Measurements from ENCODE around the gene DEGS2.

GRCh38 chr14:100156776-100157175 lies 2.7 kb downstream of the DEGS2 start:
- no peak for TF ChIP-seq CTCF (conservative IDR thresholded peaks at IDR 0.05; ENCODE audit: low read length)
- no peak for TF ChIP-seq EZH2phosphoT487 (IDR thresholded peaks at IDR 0.05; ENCODE audit: borderline replicate concordance)
